GM19240 (cell line): Measurements from ENCODE around the gene IL1RAPL2.
"Not testable (repeated sequence)": the region's sequence is repeated elsewhere in the genome, so short reads cannot be mapped to it uniquely, and the experiment has no call there.

Source experiments
- DNase-seq: peaks from one replicate; pipeline ENCODE4 v3.0.0; 2011; ENCODE audit warnings: low spot score; ENCODE audit not compliant: insufficient read length

Gene IL1RAPL2

GRCh38 chrX:105150557-105150956 is 584.6 kb downstream of the IL1RAPL2 start:
- DNase-seq: no peak

GRCh38 chrX:105167233-105167632 is 601.2 kb downstream of the IL1RAPL2 start:
- no peak for DNase-seq

GRCh38 chrX:105168577-105168976 is 602.6 kb downstream of the IL1RAPL2 start:
- DNase-seq: no peak

- no peak for DNase-seq
Measured at GRCh38 chrX:105173071-105173470, 607.1 kb downstream of the IL1RAPL2 start.

DNA sequence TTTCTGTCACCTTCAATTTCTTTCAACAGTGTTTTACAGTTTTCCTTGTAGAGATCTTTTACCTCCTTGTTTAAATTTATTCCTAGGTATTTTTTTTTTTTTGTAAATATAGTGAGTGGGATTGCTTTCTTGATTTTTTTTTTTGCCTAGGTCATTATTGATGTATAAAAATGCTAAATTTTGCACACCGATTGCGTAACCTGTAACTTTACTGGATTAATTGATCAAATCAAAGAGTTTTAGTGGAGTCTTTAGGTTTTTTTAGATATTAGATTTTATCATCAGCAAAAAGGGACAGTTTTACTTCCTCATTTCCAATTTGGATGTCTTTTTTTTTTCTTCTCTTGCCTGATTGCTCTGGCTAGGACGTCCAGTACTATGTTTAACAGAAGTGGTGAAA is 613.6 kb downstream of the IL1RAPL2 start:
- no peak for DNase-seq

DNA sequence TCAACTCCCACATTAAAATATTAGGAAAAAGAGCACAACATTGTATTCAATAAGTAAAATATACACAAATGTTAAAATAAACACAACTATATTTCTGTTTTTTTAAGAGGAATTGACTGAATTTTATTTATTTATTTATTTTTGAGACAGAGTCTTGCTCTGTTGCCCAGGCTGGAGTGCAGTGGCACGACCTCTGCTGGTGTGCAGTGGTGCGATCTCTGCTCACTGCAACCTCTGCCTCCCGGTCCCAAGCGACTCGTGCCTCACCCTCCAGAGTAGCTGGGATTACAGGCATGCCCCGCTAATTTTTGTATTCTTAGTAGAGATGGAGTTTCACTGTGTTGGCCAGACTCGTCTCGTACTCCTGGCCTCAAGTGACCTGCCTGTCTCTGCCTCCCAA is 623.1 kb downstream of the IL1RAPL2 start:
- DNase-seq: no peak

GRCh38 chrX:105190252-105190853 is 624.4 kb downstream of the IL1RAPL2 start:
- DNase-seq: no peak

DNA sequence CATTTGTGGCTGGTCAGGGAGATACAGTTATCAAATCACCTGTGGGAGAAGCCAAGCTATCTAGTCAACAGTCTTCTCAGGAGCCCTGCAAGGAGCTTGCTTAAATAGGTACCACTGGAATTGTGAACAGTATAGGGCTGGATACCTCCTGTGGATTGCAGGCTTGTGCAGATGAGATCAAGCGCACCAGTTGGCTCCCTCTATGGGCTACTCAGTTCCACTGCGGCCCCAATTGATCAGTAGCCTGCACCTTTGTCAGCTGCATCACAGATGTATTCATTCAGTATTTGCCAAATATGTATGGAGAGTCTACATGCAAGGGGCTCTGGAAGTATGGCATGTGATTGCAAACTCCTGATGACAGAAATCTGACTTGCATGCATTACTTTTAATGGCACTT is 625.9 kb downstream of the IL1RAPL2 start:
- no peak for DNase-seq

DNA sequence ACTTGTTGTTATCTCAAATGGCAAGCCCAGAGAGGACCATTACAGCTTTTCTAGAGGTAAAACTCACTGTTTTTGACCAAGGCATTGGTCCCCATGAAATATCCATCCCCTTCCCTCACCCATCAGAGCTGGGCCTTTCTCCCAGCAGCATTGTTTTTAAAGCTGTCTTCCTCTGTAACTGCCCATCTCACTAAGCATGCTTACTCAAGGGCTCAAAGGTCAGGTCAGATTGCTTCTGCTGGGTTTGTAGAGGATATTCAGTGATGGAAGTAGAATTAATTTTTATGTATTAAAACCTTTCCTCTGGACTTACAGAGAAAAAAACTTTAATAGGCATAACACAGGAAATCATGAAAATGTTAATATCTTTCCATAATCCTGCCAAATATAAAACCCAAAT is 643.4 kb downstream of the IL1RAPL2 start:
- no peak for DNase-seq

- no peak for DNase-seq
Measured at GRCh38 chrX:105210258-105210657, 644.3 kb downstream of the IL1RAPL2 start.

DNA sequence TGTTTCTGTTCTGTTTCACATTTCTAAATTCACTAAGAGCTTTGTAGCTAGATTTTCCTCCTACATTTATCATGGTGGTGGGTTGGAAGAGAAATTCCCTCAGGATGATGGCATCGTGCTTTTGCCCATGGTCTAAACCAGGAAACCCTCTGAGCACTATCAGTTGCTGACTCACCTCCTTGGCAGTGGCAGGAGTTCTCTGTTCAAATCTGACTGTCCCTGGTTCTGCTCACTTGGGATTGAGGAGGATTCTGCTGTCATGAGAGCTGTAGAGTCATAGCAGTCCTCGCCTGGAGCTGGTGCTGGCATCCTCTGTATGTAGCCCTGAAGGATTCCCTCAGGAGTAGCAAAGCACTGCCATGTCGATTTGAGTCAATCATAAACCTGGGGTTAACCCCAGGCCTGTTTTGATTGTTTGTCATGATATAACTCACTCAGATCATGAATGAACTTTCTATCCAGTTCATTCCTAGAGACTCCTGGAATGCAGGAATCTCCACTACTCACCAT is 645.1 kb downstream of the IL1RAPL2 start:
- DNase-seq: no peak

DNA sequence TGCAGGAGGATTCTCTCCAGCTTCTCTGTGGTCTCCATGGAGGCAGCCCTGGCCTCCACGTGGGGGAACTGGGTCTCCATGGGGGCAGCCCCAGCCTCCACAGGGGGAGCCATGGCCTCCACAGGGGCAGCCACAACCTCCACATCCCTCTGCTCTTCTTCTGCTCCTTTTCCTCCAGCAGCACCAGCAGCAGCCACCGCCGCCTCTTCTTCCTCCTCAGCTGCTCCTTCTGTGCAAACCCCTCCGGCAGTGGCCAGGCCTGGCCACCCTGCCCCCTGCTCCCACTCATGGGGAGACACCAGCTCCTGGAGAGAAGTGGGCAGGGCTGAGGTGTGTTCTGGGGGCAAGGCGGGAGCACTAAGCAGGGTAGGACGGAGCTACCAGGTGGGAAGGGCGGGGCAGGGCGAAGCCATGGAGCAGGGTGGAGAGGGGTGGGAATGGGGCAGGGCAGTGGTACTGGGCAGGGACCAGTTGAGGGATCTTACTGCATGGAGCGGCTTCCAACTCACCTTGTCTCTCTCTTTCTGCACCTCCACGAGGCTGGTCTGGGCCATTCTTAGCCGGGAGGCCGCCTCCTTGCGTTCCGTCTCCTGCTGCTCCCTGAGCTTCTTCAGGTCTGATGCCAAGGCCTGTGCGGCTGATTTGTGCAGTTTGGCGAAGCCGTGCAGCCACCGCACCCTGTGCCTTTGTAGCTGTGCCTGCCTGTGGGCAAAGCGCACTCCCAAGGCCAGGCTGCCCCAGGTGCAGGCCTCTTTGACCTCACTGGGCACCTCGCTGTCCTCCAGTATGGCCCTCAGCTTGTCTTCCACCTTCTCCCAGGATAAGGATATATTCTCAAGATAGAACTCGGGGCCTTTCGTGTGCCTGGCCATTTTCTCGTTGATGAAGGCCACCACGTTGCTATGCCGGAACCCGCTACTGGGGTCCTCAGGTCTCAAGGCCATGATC is 653.7 kb downstream of the IL1RAPL2 start:
- no peak for DNase-seq

DNA sequence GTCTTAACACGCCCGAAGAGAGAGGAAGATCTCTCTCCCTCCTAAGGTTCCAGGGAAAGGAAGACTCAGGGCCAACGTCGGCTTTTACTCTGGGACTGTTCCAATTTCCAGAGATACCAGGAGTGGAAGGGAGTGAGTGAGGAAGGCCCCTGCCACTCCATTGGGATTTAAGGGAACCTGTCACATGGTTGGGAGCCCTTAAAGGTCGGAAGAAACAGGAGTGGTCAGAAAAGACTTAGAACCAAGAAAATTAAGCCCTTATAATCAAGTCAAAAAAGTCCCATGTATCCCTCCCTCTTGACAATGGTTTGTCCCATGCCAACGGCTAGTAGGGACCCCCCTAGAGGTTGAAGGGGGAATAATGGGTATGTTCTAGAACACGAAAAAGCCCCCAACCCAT is 654.6 kb downstream of the IL1RAPL2 start, which contains the start of gene TEX13A:
Gene TEX13A (minus strand): TSS at position 59 of the 400 bp plus-strand sequence. CDS start 297 bp downstream, outside the sequence.
- DNase-seq: no peak

GRCh38 chrX:105221374-105221773 is 655.4 kb downstream of the IL1RAPL2 start:
- no peak for DNase-seq

GRCh38 chrX:105226499-105226898 is 660.5 kb downstream of the IL1RAPL2 start:
- no peak for DNase-seq

DNA sequence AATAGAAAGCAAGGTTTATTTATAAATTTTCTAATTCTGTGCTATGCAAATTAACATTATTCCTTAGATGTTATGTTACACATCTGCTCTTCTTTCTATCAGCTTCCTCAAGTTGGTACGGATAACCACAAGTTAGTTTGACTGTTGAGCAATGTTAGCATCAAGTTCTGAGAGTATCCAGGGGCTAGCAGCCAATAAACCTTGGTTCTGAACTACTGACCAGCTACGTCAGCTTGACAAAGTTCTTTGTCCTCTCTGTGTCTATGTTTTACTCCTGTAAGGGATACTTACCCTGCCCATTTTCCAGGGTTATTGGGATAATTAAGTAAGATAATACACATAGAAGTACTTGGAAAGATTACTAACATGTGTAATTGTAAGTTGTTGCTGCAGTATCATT is 662.6 kb downstream of the IL1RAPL2 start:
- DNase-seq: no peak

GRCh38 chrX:105229146-105229545 is 663.1 kb downstream of the IL1RAPL2 start:
- DNase-seq: no peak

DNA sequence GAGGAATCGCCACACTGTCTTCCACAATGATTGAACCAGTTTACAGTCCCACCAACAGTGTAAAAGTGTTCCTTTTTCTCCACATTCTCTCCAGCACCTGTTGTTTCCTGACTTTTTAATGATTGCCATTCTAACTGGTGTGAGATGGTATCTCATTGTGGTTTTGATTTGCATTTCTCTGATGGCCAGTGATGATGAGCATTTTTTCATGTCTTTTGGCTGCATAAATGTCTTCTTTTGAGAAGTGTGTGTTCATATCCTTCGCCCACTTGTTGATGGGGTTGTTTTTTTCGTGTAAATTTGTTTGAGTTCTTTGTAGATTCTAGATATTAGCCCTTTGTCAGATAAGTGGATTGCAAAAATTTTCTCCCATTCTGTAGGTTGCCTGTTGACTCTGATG is 671.4 kb downstream of the IL1RAPL2 start:
- DNase-seq: not testable (repeated sequence)

DNA sequence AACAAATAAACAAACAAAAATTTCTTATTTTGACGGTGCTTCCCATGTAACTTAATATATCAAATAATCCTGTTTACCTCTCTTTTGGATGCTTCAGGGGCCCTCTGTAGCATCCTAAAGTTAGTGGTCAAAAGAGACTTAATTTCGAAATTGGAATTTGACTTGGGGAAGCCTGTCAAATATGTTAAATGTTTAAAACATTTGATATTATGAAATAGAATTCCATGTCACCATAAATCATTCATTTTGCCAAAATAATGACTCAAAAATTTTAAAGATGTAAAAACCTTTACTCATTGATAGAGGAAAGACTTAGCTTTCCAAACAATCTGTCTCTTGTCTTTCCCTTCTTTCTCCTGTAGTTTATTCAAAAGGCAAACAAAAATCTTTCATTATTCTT is 675.1 kb downstream of the IL1RAPL2 start:
- DNase-seq: no peak

DNA sequence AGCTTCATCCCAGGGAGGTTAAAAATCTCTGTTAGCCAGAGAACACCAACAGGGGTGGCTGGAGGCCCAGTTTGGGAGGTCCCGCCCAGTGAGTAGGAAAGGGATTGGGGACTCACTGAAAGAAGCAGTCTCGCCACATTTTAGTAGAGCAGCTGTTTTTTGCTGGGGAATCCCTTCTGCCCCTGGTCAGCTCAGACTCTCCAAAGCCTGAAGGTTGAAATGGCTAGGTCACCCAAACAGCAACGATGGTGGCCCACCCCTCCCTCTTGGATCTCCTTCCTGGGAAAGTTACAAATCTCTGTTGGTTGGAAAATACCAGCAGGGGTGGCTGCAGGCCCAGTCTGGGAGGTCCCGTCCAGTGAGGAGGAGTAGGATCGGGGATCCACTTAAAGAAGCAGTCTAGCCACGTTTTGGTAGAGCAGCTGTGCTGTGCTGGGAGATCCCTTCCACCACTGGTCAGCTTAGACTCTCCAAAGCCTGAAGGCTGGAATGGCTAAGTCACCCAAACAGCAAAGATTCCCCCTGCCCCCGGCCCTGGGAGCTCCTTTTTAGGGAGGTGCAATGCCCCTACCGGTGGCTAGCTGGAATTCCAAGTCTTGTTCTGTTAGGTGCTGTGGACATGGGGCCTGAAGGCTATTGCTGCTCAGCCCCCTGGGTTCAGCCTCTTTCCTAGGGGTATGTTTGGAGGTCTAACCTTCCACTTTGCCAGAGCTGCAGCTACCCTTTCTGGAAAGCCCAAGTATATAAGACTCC is 694.5 kb downstream of the IL1RAPL2 start:
- DNase-seq: no peak

DNA sequence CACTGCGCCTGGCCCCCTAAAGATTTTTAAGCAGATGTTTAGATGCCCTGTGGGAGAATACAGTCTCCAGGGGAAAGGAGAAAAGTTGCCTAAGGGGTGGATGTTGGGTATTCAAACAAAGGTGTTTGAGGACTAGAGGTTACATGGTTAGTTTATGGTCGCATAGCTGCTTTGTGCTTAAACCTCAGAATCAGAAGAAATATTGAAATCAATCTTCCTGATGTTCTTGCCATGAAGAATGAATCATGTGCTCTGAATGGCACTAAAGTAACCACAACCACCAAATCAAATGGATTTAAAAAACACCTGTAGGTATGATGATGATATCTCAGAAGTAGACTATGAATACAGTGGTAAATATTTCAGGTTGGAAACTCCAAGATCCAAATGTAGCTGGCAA is 697.2 kb downstream of the IL1RAPL2 start:
- no peak for DNase-seq

DNA sequence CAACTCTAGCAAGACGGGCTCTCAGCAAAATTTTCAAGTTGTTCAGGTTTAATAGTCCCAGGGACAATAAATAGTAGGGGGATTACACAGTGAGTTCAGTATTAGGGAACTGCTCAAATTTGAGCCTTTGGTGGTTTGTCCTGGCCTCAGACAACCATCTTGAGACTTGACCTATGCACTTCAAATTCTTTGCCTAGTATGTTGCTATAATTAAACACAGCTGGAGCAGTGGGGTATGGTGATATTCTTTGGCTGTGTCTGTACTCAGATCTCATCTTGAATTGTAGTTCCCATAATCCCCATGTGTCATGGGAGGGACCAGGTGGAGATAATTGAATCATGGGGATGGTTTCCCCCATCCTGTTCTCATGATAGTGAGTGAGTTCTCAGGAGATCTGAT is 697.8 kb downstream of the IL1RAPL2 start:
- no peak for DNase-seq
